ENCODE measurements around the gene BICC1.

BICC1 gene

GRCh38 chr10:58515291-58515941, 2.7 kb downstream of the BICC1 start:
- DNase-seq: no peak

- no peak for DNase-seq
These were observed 3.4 kb downstream of the BICC1 start for GRCh38 chr10:58516119-58516518.

- no peak for DNase-seq
These were observed 4.0 kb downstream of the BICC1 start for GRCh38 chr10:58516671-58517070.

- DNase-seq: no peak
These were observed 4.4 kb downstream of the BICC1 start for GRCh38 chr10:58517081-58517480.

- DNase-seq: no peak
These were observed 5.1 kb downstream of the BICC1 start for GRCh38 chr10:58517491-58518355.

GRCh38 chr10:58518775-58519174, 6.1 kb downstream of the BICC1 start:
- no peak for DNase-seq

GRCh38 chr10:58529077-58529728, 16.5 kb downstream of the BICC1 start:
- DNase-seq: no peak

- DNase-seq: peak; percentile 46
These were observed 18.5 kb downstream of the BICC1 start for GRCh38 chr10:58531084-58531695.

GRCh38 chr10:58535311-58535710, 22.6 kb downstream of the BICC1 start:
- DNase-seq: no peak

GRCh38 chr10:58543141-58543540, 30.5 kb downstream of the BICC1 start:
- no peak for DNase-seq

GRCh38 chr10:58544135-58544534, 31.5 kb downstream of the BICC1 start:
- DNase-seq: no peak

GRCh38 chr10:58545427-58545826, 32.8 kb downstream of the BICC1 start:
- DNase-seq: no peak

GRCh38 chr10:58546137-58546536, 33.5 kb downstream of the BICC1 start:
- no peak for DNase-seq

GRCh38 chr10:58546722-58547445, 34.2 kb downstream of the BICC1 start:
- DNase-seq: no peak

GRCh38 chr10:58547963-58548362, 35.3 kb downstream of the BICC1 start:
- DNase-seq: no peak

- no peak for DNase-seq
These were observed 41.6 kb downstream of the BICC1 start for GRCh38 chr10:58554316-58554715.

GRCh38 chr10:58555170-58555929, 42.7 kb downstream of the BICC1 start:
- DNase-seq: peak; percentile 15

- no peak for DNase-seq
These were observed 43.2 kb downstream of the BICC1 start for GRCh38 chr10:58555930-58556311.

- DNase-seq: no peak
These were observed 44.0 kb downstream of the BICC1 start for GRCh38 chr10:58556516-58557165.

- no peak for DNase-seq
These were observed 45.0 kb downstream of the BICC1 start for GRCh38 chr10:58557714-58558113.

GRCh38 chr10:58560068-58560467, 47.4 kb downstream of the BICC1 start:
- DNase-seq: no peak
